GM10248 (cell line): ENCODE measurements around the gene PRPF8.

Experiments
- CTCF ChIA-PET: fragments of 300-600 bp; sonication (Branson Sonifier 250); formaldehyde crosslinking; extraction: SDS; loops from one replicate; lab custom pipeline; 2021; ENCODE audit warnings: antibody characterized with exemption; lab: Yijun Ruan, JAX
- POLR2A ChIA-PET: fragments of 350-650 bp; sonication (Branson Sonifier 250); formaldehyde crosslinking; extraction: SDS; loops from one replicate; lab custom pipeline; 2020; ENCODE audit warnings: antibody characterized with exemption; lab: Yijun Ruan, JAX
- DNase-seq: peaks from one replicate; pipeline ENCODE4 v3.0.0; 2012; ENCODE audit errors: extremely low spot score
- CTCF ChIP-seq: IDR thresholded peaks from 2 replicates; pipeline ENCODE4 v1.5.1; 2012; ENCODE audit warnings: mild to moderate bottlenecking, low read depth; ENCODE audit errors: extremely low read depth, missing control alignments, control extremely low read depth

The PRPF8 gene

DNA sequence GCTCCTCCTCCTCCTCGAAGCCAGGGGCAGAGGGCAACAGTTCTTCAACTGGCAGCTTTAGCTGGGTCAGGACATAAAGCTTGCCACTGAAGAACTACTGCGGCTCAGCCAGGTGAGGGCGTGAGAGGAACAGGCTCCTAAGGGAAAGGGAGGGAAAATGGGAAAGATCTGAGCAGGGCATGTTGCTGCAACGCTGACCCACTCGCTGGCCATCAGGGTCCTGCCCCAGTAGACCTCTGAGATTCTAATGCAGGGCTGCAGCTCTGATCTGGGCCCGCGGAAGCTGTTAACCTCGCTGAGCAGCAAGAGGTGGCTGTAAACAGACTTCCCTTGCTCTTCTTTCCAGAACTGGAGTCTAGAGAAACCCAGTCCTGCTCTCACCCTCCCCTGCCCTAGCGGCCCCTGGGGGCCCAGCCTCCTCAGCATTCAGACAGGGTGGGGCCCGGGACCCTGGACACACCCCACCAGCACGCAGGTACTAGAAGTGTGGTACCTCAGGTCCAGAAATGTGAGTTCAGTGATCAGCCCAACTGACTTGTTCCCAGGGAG, 29.3 kb upstream of the PRPF8 start:
- ChIA-PET POLR2A (interaction anchor here (0.6 kb wide), 1 partner anchor 16 kb away, joined by 3 read pairs; no protein-coding TSS in a partner anchor), CTCF (interaction anchor here (0.7 to 1.2 kb wide), 4 partner anchors 13 to 324 kb away, joined by 3 read pairs; no protein-coding TSS in a partner anchor)
- TF ChIP-seq CTCF = peak; percentile 38
- no peak for DNase-seq

DNA sequence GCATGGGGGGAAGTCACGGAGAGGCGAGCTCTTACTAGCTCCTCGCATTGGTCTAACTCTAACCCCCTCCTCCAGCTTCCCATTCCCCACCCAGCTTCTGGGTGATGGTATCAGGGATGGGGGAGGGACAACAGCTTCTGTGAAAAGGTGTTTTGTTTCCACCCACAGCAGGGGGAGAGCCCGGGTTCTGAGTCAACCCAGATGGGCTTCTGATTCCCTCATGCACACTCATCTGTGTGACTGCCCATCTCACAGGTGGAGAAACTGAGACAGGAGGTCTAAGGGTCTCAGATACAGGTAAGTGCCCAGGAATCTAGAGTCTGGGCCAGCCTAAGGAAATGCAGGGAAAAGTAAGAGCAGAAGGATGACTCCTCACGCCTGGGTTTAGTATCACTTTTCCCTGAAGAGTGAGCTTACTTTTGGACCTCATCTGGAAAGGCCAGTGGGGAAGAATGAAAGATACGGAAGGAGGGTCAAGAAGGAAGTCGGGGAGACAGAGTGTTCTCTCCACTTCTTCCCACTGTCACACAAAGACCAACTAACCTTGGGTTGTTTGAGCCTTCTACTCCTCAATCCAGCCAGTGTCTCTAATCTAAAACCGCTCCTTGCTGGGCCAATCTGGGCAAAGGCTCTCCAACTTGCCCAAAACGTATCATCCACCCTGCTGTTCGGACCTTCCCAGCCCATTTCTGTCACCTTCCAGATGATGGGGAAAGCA, 28.7 kb upstream of the PRPF8 start:
- no peak for TF ChIP-seq CTCF
- DNase-seq = no peak
- CTCF ChIA-PET = interaction anchor here (0.7 to 1.2 kb wide), 6 partner anchors 14 to 341 kb away, joined by 3 read pairs; no protein-coding TSS in a partner anchor
- POLR2A ChIA-PET = interaction anchor here (0.5 to 0.6 kb wide), 2 partner anchors 16 to 39 kb away, joined by 3 to 4 read pairs; no protein-coding TSS in a partner anchor

GRCh38 chr17:1712271-1712670, 27.6 kb upstream of the PRPF8 start:
- ChIA-PET CTCF (interaction anchor here (1.0 kb wide), 2 partner anchors 139 to 342 kb away, joined by 3 read pairs; no protein-coding TSS in a partner anchor), POLR2A (no interaction called here)
- TF ChIP-seq CTCF = no peak
- no peak for DNase-seq

DNA sequence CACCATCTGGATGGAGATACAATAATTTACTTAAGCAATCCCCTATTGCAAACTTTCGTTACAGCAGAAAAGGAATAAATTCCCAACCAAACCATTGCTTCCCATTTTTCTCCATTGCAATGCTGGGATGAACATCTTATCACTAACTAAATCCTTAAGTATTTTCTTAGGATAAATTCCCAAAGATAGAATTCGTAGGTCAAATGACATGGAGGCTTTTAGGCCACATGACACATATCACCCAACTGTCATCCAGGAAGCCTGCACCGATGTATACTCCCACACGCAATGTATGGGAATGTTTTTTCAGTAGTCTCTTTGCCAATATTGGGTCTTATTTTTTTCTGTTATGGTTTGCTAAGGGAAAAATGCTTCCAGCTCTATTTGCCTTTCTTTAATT, 27.1 kb upstream of the PRPF8 start:
- DNase-seq = no peak
- ChIA-PET CTCF (interaction anchor here (0.6 kb wide), 1 partner anchor 12 kb away, joined by 3 read pairs; no protein-coding TSS in a partner anchor), POLR2A (no interaction called here)
- no peak for TF ChIP-seq CTCF

DNA sequence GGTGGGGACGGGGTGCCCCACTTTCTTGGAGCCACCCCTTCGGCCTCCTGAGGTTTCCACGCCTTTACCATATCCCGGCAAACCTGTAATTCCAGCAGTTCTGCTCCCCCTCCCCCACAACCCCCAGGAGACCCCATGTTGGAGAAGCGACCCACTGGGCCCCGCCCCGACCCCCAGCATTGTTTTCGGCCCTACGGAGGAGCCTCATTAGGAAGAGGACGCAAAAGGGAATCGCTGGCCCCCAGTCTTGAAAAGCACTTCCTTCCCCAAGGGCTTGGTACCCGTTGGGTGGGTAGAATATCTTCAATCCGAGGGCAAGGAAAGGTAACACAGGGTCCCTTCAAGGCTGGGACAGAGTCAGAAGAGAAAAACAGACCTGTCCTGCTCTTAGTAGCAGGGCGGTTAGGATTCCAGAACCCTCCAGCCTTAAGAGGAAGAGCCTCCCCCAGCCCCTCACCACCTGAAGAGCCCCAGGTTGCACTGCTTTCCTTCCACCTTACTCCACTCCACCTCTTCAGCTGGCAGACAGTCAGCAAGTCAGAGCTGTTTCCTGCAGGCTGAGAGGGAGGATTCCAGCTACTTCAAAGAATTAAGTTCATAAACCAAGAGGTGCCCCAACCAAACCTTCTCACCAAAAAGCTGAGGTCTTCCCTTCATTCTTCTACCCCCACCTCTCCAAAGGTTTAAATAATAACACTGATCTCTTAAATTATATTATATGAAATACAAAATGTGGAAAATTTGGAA, 26.3 kb upstream of the PRPF8 start:
- ChIA-PET CTCF (interaction anchor here (0.6 kb wide), 1 partner anchor 11 kb away, joined by 3 read pairs; no protein-coding TSS in a partner anchor), POLR2A (interaction anchor here (0.5 kb wide), 1 partner anchor 465 kb away, joined by 6 read pairs; no protein-coding TSS in a partner anchor)
- DNase-seq = no peak
- TF ChIP-seq CTCF = no peak
